ENCODE measurements around the gene KLHL7. TPM values are rescaled to one million over a fixed set of nuclear protein-coding genes. Genes with fewer than 3 reads are reported as not detected.

Gene KLHL7
- total and polyA plus RNA-seq, 9 of the 15 experiments (the other 6 are each of a cell fraction or from before 2014, with no cell fraction given) = 4.2 to 63.1 (median 32.3) TPM

DNA sequence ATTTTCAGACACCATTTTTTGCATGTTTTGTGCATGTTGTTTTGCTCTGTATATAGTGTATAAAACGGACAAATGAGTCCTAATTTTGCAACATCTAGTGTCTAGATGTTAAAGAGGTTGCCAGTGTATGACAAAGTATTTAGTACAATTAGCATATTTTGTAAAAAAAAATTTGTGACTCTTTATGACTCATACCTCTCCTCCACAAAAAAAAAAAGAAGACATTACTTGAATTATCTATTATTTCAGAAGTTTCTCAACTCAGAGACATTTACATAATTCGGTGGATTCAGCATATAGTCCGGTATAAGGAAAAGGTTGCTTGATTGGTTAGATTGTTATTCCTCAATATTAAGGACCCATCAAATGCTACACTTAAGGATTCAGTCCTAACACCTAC is 102.3 kb downstream of the KLHL7 start:
- peaks cover 0 to 3% of the 10 kb centered on the region in 2 experiments; a peak in 2 of 5 replicates for H3K4me1 ChIP-seq (replicated peaks in 1 of 2; ENCODE audit: control insufficient read depth in 2 of 2, insufficient read depth in 2 of 2, low read length in 2 of 2)
- no peaks in the 10 kb centered on the region for H3K36me3 ChIP-seq (ENCODE audit: control insufficient read depth, insufficient read depth, low read length)
- 25% methylated on average over 3 of the region's 3 CpGs for WGBS (ENCODE audit: insufficient coverage, low coverage, missing lambda C conversion rate)
- no TSS peak for BruUV-seq (replicated peaks)
- POLR2A ChIA-PET = no interaction called here
- no peak overlapping the region for H2AFZ ChIP-seq (ENCODE audit: low read depth, low read length)
- H3K27me3 ChIP-seq (ENCODE audit: control insufficient read depth in 2 of 2, insufficient read depth in 2 of 2, low read length in 2 of 2) = no peaks in the 10 kb centered on the region
- H4K20me1 ChIP-seq (replicated peaks; ENCODE audit: control insufficient read depth, insufficient read depth, low read length) = no peaks in the 10 kb centered on the region
- intact Hi-C loops (cut with micrococcal nuclease) = no loop called here
- no peaks in the 10 kb centered on the region for H3K9me1 ChIP-seq (ENCODE audit: control insufficient read depth, insufficient read depth, low read length)
- no peak overlapping the region for H3K27ac ChIP-seq (ENCODE audit: extremely low read depth, low read depth, low read length)
- no peaks in the 10 kb centered on the region for H3K79me2 ChIP-seq (ENCODE audit: control insufficient read depth, insufficient read depth, low read length)
- FAIRE-seq = no peak
- DNase-seq (ENCODE audit: extremely low read depth in 1 of 4, low spot score in 3 of 4) = no peak
- CTCF ChIA-PET (ENCODE audit: low intra/inter-chr PET ratio) = no interaction called here
- no peaks in the 10 kb centered on the region for H3K9me3 ChIP-seq (replicated peaks; ENCODE audit: control insufficient read depth, insufficient read depth, low read depth, low read length)
- H3K9ac ChIP-seq (ENCODE audit: insufficient read depth in 1 of 2, low read depth in 2 of 2, low read length in 2 of 2) = no peak overlapping the region
- H3K4me3 ChIP-seq = no peak overlapping the region
- no peak for ATAC-seq
- in situ Hi-C loops (cut with MboI) = no loop called here
- H3K4me2 ChIP-seq (ENCODE audit: insufficient read depth, low read length) = no peak overlapping the region
- TF ChIP-seq, protein P1, sequence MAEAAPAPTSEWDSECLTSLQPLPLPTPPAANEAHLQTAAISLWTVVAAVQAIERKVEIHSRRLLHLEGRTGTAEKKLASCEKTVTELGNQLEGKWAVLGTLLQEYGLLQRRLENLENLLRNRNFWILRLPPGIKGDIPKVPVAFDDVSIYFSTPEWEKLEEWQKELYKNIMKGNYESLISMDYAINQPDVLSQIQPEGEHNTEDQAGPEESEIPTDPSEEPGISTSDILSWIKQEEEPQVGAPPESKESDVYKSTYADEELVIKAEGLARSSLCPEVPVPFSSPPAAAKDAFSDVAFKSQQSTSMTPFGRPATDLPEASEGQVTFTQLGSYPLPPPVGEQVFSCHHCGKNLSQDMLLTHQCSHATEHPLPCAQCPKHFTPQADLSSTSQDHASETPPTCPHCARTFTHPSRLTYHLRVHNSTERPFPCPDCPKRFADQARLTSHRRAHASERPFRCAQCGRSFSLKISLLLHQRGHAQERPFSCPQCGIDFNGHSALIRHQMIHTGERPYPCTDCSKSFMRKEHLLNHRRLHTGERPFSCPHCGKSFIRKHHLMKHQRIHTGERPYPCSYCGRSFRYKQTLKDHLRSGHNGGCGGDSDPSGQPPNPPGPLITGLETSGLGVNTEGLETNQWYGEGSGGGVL (CRISPR knock-in tag; IDR thresholded peaks at IDR 0.05) = no peak
- TF ChIP-seq, protein P2, sequence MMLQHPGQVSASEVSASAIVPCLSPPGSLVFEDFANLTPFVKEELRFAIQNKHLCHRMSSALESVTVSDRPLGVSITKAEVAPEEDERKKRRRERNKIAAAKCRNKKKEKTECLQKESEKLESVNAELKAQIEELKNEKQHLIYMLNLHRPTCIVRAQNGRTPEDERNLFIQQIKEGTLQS (IDR thresholded peaks at IDR 0.05) = peak; percentile 38; the same call in 1 of the 2 replicates
- TF ChIP-seq, protein P2 (CRISPR knock-in tag; conservative IDR thresholded peaks at IDR 0.05) = no peak
- TF ChIP-seq CCAR2 (IDR thresholded peaks at IDR 0.05; ENCODE audit: low read depth, low read length) (no peak), FOSL1 (tag; conservative IDR thresholded peaks at IDR 0.05) (peak; percentile 44), BACH1 (tag; IDR thresholded peaks at IDR 0.05) (no peak), ZNF316 (IDR thresholded peaks at IDR 0.05) (0 out of 2 replicates have a peak, but pooled peaks have one; percentile 3), MXI1 (IDR thresholded peaks at IDR 0.05; ENCODE audit: low read depth, low read length) (no peak), NCOA6 (IDR thresholded peaks at IDR 0.05) (no peak), JUND (IDR thresholded peaks at IDR 0.05; ENCODE audit: borderline replicate concordance, low read depth, low read length) (no peak), JUND (tag; IDR thresholded peaks at IDR 0.05; ENCODE audit: borderline replicate concordance, low read depth, low read length) (no peak), NUFIP1 (IDR thresholded peaks at IDR 0.05; ENCODE audit: partially characterized antibody) (no peak), ZC3H8 (IDR thresholded peaks at IDR 0.05) (no peak), KDM4B (IDR thresholded peaks at IDR 0.05; ENCODE audit: borderline replicate concordance in 2 of 2, low read depth in 1 of 2) (no peak), SRSF9 (IDR thresholded peaks at IDR 0.05; ENCODE audit: borderline replicate concordance, low read depth, low read length) (no peak)
- TF ChIP-seq, protein P3, sequence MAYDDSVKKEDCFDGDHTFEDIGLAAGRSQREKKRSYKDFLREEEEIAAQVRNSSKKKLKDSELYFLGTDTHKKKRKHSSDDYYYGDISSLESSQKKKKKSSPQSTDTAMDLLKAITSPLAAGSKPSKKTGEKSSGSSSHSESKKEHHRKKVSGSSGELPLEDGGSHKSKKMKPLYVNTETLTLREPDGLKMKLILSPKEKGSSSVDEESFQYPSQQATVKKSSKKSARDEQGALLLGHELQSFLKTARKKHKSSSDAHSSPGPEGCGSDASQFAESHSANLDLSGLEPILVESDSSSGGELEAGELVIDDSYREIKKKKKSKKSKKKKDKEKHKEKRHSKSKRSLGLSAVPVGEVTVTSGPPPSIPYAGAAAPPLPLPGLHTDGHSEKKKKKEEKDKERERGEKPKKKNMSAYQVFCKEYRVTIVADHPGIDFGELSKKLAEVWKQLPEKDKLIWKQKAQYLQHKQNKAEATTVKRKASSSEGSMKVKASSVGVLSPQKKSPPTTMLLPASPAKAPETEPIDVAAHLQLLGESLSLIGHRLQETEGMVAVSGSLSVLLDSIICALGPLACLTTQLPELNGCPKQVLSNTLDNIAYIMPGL (CRISPR knock-in tag; IDR thresholded peaks at IDR 0.05) = no peak
- TF ChIP-seq, protein P4, sequence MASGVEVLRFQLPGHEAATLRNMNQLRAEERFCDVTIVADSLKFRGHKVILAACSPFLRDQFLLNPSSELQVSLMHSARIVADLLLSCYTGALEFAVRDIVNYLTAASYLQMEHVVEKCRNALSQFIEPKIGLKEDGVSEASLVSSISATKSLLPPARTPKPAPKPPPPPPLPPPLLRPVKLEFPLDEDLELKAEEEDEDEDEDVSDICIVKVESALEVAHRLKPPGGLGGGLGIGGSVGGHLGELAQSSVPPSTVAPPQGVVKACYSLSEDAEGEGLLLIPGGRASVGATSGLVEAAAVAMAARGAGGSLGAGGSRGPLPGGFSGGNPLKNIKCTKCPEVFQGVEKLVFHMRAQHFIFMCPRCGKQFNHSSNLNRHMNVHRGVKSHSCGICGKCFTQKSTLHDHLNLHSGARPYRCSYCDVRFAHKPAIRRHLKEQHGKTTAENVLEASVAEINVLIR (CRISPR knock-in tag; IDR thresholded peaks at IDR 0.05) = no peak
- TF ChIP-seq, protein P5, sequence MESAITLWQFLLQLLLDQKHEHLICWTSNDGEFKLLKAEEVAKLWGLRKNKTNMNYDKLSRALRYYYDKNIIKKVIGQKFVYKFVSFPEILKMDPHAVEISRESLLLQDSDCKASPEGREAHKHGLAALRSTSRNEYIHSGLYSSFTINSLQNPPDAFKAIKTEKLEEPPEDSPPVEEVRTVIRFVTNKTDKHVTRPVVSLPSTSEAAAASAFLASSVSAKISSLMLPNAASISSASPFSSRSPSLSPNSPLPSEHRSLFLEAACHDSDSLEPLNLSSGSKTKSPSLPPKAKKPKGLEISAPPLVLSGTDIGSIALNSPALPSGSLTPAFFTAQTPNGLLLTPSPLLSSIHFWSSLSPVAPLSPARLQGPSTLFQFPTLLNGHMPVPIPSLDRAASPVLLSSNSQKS (CRISPR knock-in tag; IDR thresholded peaks at IDR 0.05) = no peak

Data from K562 (cell line).